ENCODE data around the gene CMPK1. TPM values are rescaled to one million over a fixed set of nuclear protein-coding genes. Genes with fewer than 3 reads are reported as not detected.
"Not testable (repeated sequence)": the region's sequence is repeated elsewhere in the genome, so short reads cannot be mapped to it uniquely, and the experiment has no call there.

Gene CMPK1
- total and polyA plus RNA-seq, 4 donors = 100 to 424 (median 116) TPM

DNA sequence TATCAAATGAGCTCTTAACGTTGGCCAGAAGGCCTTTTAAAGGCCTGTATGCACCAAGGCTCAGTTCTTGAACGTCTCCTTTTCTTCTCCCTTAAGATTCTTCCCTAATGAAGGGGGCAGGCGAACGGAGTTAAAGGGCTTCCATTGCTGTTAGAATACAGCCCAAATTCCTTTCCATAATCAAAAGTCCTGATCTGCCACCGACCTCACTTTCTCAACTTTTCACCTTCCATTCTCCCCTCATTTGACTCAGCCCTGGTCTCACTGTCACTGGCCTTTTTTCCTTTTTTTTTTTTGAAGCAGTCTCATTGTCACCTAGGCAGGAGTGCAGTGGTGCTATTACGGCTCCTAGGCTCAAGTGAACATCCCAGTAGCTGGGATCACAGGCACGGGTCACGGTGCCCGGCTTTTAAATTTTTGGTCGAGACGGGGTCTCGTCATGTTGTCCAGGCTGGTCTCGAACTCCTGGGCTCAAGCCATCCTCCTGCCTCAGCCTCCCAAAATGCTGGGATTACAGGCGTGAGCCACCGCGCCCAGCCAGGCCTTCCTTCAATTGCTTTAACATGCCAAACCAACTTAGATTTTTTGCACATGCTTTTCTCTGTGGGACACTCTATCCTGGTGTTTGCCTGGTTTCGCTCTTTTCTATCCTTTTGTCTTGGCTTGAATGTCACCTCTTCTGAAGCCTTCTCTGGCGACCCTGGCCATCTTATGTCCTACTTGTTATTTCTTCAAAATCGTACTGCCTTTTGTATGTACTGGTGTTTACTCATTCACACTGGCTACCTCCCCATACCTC lies 612 bp upstream of the CMPK1 start:
- no peaks in the 10 kb centered on the region for H3K9me3 ChIP-seq (ENCODE audit: control insufficient read depth, low read length)
- H3K36me3 ChIP-seq (ENCODE audit: control insufficient read depth in 1 of 2, insufficient read depth in 2 of 2, low read length in 1 of 2) = no peaks in the 10 kb centered on the region
- H3K27ac ChIP-seq (ENCODE audit: low read depth in 1 of 2, low read length in 2 of 2) = peak overlapping the region; percentile 49 to 90
- peaks cover 6 to 9% of the 10 kb centered on the region in 2 donors for H3K4me1 ChIP-seq (ENCODE audit: control insufficient read depth in 1 of 2, insufficient read depth in 2 of 2, low read length in 2 of 2)
- DNase-seq = no peak
- H3K4me3 ChIP-seq (ENCODE audit: low read length in 2 of 2) = peak overlapping the region; percentile 71 to 99
- WGBS, 2 donors = 37 to 41% methylated on average over 19 of the region's 19 CpGs
- ATAC-seq (ENCODE audit: low FRiP score) = no peak
- intact Hi-C loops (cut with DNase I) = no loop called here
- no peaks in the 10 kb centered on the region for H3K27me3 ChIP-seq (ENCODE audit: control insufficient read depth in 1 of 2, insufficient read depth in 2 of 2, low read length in 1 of 2)

DNA sequence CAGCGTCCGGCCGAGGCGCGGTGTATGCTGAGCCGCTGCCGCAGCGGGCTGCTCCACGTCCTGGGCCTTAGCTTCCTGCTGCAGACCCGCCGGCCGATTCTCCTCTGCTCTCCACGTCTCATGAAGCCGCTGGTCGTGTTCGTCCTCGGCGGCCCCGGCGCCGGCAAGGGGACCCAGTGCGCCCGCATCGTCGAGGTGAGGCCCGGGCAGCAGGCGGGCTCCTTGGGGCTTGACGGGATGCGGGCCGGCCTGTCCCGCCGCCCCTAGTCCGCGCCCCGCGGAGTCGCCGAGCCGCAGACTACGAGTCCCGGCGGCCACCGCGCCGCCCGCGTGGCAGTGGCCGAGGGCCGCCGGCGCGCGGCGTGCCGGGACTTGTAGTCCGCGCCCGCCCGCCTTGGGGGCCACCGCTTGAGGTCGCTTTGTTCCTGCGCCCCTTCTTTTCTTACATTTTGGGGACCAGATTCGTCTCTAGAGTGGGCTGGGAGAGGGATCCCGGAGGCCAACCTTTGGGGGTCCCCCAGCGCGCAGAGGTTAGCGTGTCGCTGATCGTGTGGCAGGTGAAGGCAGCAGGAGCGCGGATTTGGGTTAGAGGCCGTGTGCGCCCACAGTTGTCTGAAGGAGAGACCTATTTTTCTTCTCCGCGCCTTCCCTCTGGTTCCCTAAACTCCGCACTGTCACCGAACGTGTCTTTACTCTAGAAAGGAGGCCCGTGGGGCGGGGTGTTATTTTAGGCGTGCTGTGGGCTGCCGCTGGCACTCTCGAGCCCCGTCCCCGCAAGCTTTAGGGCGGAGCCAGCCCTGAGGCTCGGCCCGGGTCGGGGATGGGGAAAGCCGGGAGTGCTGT lies 553 bp downstream of the CMPK1 start:
- intact Hi-C loops (cut with DNase I) = no loop called here
- H3K4me3 ChIP-seq (ENCODE audit: low read length in 2 of 2) = peak overlapping the region; percentile 91 to 99

GRCh38 chr1:47334765-47335435 lies 1.3 kb downstream of the CMPK1 start:
- H3K4me1 ChIP-seq (ENCODE audit: control insufficient read depth in 1 of 2, insufficient read depth in 2 of 2, low read length in 2 of 2) = peaks cover 6 to 9% of the 10 kb centered on the region in 2 donors
- 47 to 49% methylated on average over 9 of the region's 9 CpGs for WGBS, 2 donors
- intact Hi-C loops (cut with DNase I) = no loop called here
- H3K27ac ChIP-seq (ENCODE audit: low read depth in 1 of 2, low read length in 2 of 2) = peak overlapping the region in 1 of 2 donors; percentile 92
- DNase-seq (no peak), ATAC-seq (ENCODE audit: low FRiP score) (no peak)
- H3K27me3 ChIP-seq (ENCODE audit: control insufficient read depth in 1 of 2, insufficient read depth in 2 of 2, low read length in 1 of 2) = no peaks in the 10 kb centered on the region
- no peaks in the 10 kb centered on the region for H3K9me3 ChIP-seq (ENCODE audit: control insufficient read depth, low read length)
- H3K4me3 ChIP-seq (ENCODE audit: low read length in 2 of 2) = peak overlapping the region; percentile 91 to 99
- no peaks in the 10 kb centered on the region for H3K36me3 ChIP-seq (ENCODE audit: control insufficient read depth in 1 of 2, insufficient read depth in 2 of 2, low read length in 1 of 2)

More for the DNA sequence above, 553 bp downstream of the CMPK1 start:
- WGBS, 2 donors = 0 to 1% methylated on average over 65 to 90 of the region's 90 CpGs
- peak; percentile 87 to 93 for DNase-seq
- Histone ChIP-seq H3K4me1 (ENCODE audit: control insufficient read depth in 1 of 2, insufficient read depth in 2 of 2, low read length in 2 of 2) (peaks cover 6 to 9% of the 10 kb centered on the region in 2 donors), H3K9me3 (ENCODE audit: control insufficient read depth, low read length) (no peaks in the 10 kb centered on the region), H3K27me3 (ENCODE audit: control insufficient read depth in 1 of 2, insufficient read depth in 2 of 2, low read length in 1 of 2) (no peaks in the 10 kb centered on the region), H3K36me3 (ENCODE audit: control insufficient read depth in 1 of 2, insufficient read depth in 2 of 2, low read length in 1 of 2) (no peaks in the 10 kb centered on the region), H3K27ac (ENCODE audit: low read depth in 1 of 2, low read length in 2 of 2) (peak overlapping the region; percentile 92 to 94)
- ATAC-seq (ENCODE audit: low FRiP score) = peak; percentile 97

DNA sequence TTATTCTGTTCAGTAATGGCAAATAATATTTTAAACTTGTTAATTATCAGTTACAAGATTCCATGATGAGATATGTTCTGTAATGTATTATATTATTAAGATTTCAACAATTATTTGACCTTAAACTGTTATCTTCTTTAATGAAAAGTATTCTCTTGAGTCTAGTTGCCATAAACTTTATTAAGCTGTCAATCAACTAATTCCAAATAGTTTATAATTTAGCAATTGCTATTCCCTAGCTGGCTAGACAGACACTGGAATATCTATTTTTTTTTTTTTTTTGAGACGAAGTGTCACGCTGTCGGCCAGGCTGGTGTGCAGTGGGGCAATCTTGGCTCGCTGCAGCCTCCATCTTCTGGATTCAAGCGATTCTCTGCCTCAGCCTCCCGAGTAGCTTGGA lies 3.8 kb downstream of the CMPK1 start:
- peaks cover 3 to 5% of the 10 kb centered on the region in 2 donors for H3K4me1 ChIP-seq (ENCODE audit: control insufficient read depth in 1 of 2, insufficient read depth in 2 of 2, low read length in 2 of 2)
- DNase-seq = no peak
- WGBS, 2 donors = 81 to 85% methylated on average over 6 of the region's 6 CpGs
- no peaks in the 10 kb centered on the region for H3K27me3 ChIP-seq (ENCODE audit: control insufficient read depth in 1 of 2, insufficient read depth in 2 of 2, low read length in 1 of 2)
- no peaks in the 10 kb centered on the region for H3K9me3 ChIP-seq (ENCODE audit: control insufficient read depth, low read length)
- H3K4me3 ChIP-seq (ENCODE audit: low read length in 2 of 2) = no peak overlapping the region
- ATAC-seq (ENCODE audit: low FRiP score) = no peak
- H3K27ac ChIP-seq (ENCODE audit: low read depth in 1 of 2, low read length in 2 of 2) = no peak overlapping the region
- intact Hi-C loops (cut with DNase I) = no loop called here
- H3K36me3 ChIP-seq (ENCODE audit: control insufficient read depth in 1 of 2, insufficient read depth in 2 of 2, low read length in 1 of 2) = no peaks in the 10 kb centered on the region

- intact Hi-C loops (cut with DNase I) = no loop called here
- no peak overlapping the region for H3K4me3 ChIP-seq (ENCODE audit: low read length in 2 of 2)
- H3K9me3 ChIP-seq (ENCODE audit: control insufficient read depth, low read length) = no peaks in the 10 kb centered on the region
- DNase-seq (no peak), ATAC-seq (ENCODE audit: low FRiP score) (no peak)
- H3K27ac ChIP-seq (ENCODE audit: low read depth in 1 of 2, low read length in 2 of 2) = no peak overlapping the region
- H3K4me1 ChIP-seq (ENCODE audit: control insufficient read depth in 1 of 2, insufficient read depth in 2 of 2, low read length in 2 of 2) = no peaks in the 10 kb centered on the region
- H3K36me3 ChIP-seq (ENCODE audit: control insufficient read depth in 1 of 2, insufficient read depth in 2 of 2, low read length in 1 of 2) = no peaks in the 10 kb centered on the region
- no peaks in the 10 kb centered on the region for H3K27me3 ChIP-seq (ENCODE audit: control insufficient read depth in 1 of 2, insufficient read depth in 2 of 2, low read length in 1 of 2)
These were observed 4.9 kb downstream of the CMPK1 start for GRCh38 chr1:47338249-47339077.

DNA sequence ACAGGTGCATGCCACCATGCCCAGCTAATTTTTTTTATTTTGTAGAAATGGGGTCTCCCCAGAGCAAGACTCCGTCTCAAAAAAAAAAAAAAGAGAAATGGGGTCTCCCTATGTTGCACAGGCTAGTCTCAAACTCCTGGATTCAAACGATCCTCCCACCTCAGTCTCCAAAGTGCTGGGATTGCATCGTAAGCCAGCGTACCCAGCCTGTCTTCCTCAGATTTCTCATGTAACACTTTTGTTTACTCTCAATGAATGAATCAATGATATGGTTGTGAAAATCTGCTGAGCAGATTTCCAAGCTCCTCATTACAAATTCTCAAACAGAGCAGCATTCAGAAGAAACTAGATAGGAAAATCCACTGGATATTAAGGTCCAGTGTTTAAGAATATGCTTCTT lies 6.6 kb downstream of the CMPK1 start:
- no peaks in the 10 kb centered on the region for H3K9me3 ChIP-seq (ENCODE audit: control insufficient read depth, low read length)
- WGBS, 2 donors = 67 to 80% methylated on average over 4 of the region's 4 CpGs
- no peaks in the 10 kb centered on the region for H3K36me3 ChIP-seq (ENCODE audit: control insufficient read depth in 1 of 2, insufficient read depth in 2 of 2, low read length in 1 of 2)
- no peaks in the 10 kb centered on the region for H3K4me1 ChIP-seq (ENCODE audit: control insufficient read depth in 1 of 2, insufficient read depth in 2 of 2, low read length in 2 of 2)
- intact Hi-C loops (cut with DNase I) = no loop called here
- no peak overlapping the region for H3K4me3 ChIP-seq (ENCODE audit: low read length in 2 of 2)
- no peak for DNase-seq
- ATAC-seq (ENCODE audit: low FRiP score) = no peak
- H3K27ac ChIP-seq (ENCODE audit: low read depth in 1 of 2, low read length in 2 of 2) = no peak overlapping the region
- H3K27me3 ChIP-seq (ENCODE audit: control insufficient read depth in 1 of 2, insufficient read depth in 2 of 2, low read length in 1 of 2) = no peaks in the 10 kb centered on the region

DNA sequence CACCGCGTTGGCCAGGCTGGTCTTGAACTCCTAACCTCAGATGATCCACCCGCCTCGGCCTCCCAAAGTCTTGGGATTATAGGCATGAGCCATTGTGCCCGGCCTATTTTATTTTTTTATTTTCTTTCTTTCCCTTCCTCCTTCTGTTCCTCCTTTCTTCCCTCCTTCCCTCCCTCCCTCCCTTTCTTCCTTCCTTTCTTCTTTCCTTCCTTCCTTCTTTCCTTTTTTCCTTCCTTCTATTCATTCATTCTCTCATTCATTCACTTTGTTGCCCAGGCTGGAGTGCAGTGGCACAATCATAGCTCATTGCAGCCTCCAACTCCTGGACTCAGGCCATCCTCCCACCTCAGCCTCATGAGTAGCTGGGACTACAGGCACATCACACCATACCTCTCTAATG lies 13.4 kb downstream of the CMPK1 start:
- H3K27me3 ChIP-seq (ENCODE audit: control insufficient read depth in 1 of 2, insufficient read depth in 2 of 2, low read length in 1 of 2); H3K36me3 ChIP-seq (ENCODE audit: control insufficient read depth in 1 of 2, insufficient read depth in 2 of 2, low read length in 1 of 2); H3K27ac ChIP-seq (ENCODE audit: low read depth in 1 of 2, low read length in 2 of 2); ATAC-seq (ENCODE audit: low FRiP score); H3K4me1 ChIP-seq (ENCODE audit: control insufficient read depth in 1 of 2, insufficient read depth in 2 of 2, low read length in 2 of 2); intact Hi-C loops (cut with DNase I); H3K9me3 ChIP-seq (ENCODE audit: control insufficient read depth, low read length); H3K4me3 ChIP-seq (ENCODE audit: low read length in 2 of 2); DNase-seq: not testable (repeated sequence)
- WGBS, 2 donors = 97 to 99% methylated on average over 5 of the region's 5 CpGs

- H3K9me3 ChIP-seq (ENCODE audit: control insufficient read depth, low read length) = no peaks in the 10 kb centered on the region
- 89 to 90% methylated on average over 9 of the region's 9 CpGs for WGBS, 2 donors
- ATAC-seq (ENCODE audit: low FRiP score) (no peak), DNase-seq (no peak)
- H3K4me3 ChIP-seq (ENCODE audit: low read length in 2 of 2) = no peak overlapping the region
- H3K4me1 ChIP-seq (ENCODE audit: control insufficient read depth in 1 of 2, insufficient read depth in 2 of 2, low read length in 2 of 2) = peaks cover 0 to 1% of the 10 kb centered on the region in 2 donors
- no peak overlapping the region for H3K27ac ChIP-seq (ENCODE audit: low read depth in 1 of 2, low read length in 2 of 2)
- no peaks in the 10 kb centered on the region for H3K27me3 ChIP-seq (ENCODE audit: control insufficient read depth in 1 of 2, insufficient read depth in 2 of 2, low read length in 1 of 2)
- no peaks in the 10 kb centered on the region for H3K36me3 ChIP-seq (ENCODE audit: control insufficient read depth in 1 of 2, insufficient read depth in 2 of 2, low read length in 1 of 2)
- intact Hi-C loops (cut with DNase I) = no loop called here
These were observed 14.1 kb downstream of the CMPK1 start for GRCh38 chr1:47347735-47348134.
